MCF 10A (cell line): ENCODE results near the gene TNS3. TPM values are rescaled to one million over a fixed set of nuclear protein-coding genes. Genes with fewer than 3 reads are reported as not detected.

Source experiments
- Bru-seq: library from RNA; stranded (reverse); fragments of 400-500 nt; gene quantifications from one replicate; lab custom pipeline; 2021; lab: Mats Ljungman, UMichigan
- BruChase-seq, 2 experiments: library from RNA; stranded (reverse); fragments of 400-500 nt; gene quantifications; one replicate each; lab custom pipeline; 2021; lab: Mats Ljungman, UMichigan
- BruUV-seq: library from RNA; stranded (reverse); fragments of 400-500 nt; replicated peaks from 2 replicates; lab custom pipeline; 2021; lab: Mats Ljungman, UMichigan
- CTCF ChIA-PET: fragments of 300-600 bp; sonication (Branson Sonifier 250); formaldehyde crosslinking; extraction: SDS; loops from one replicate; lab custom pipeline; 2021; ENCODE audit warnings: antibody characterized with exemption, inconsistent platforms; lab: Yijun Ruan, JAX
- POLR2A ChIA-PET: fragments of 300-600, 350-650 bp; sonication (Branson Sonifier 250); formaldehyde crosslinking; extraction: SDS; loops from one replicate; lab custom pipeline; 2020; ENCODE audit warnings: antibody characterized with exemption, inconsistent platforms; lab: Yijun Ruan, JAX
- DNase-seq: peaks from one replicate; pipeline ENCODE4 v3.0.0-alpha.2; 2018; ENCODE audit not compliant: unreplicated experiment
- H3K27ac Mint-ChIP-seq: one replicate; pipeline ENCODE4 v1.8.0; 2022; ENCODE audit warnings: mild to moderate bottlenecking, low read depth, mixed read lengths; ENCODE audit not compliant: unreplicated experiment
- H3K27me3 Mint-ChIP-seq: one replicate; pipeline ENCODE4 v1.8.0; 2022; ENCODE audit warnings: mixed read lengths; ENCODE audit not compliant: insufficient read depth, unreplicated experiment
- H3K36me3 Mint-ChIP-seq: one replicate; pipeline ENCODE4 v1.8.0; 2022; ENCODE audit warnings: mild to moderate bottlenecking, moderate library complexity, mixed read lengths; ENCODE audit not compliant: insufficient read depth, unreplicated experiment
- H3K4me1 Mint-ChIP-seq: one replicate; pipeline ENCODE4 v1.8.0; 2022; ENCODE audit warnings: mixed read lengths; ENCODE audit not compliant: insufficient read depth, unreplicated experiment
- H3K4me3 Mint-ChIP-seq: one replicate; pipeline ENCODE4 v1.8.0; 2022; ENCODE audit warnings: mild to moderate bottlenecking, moderate library complexity, mixed read lengths; ENCODE audit not compliant: unreplicated experiment
- H3K9me3 Mint-ChIP-seq: one replicate; pipeline ENCODE4 v1.8.0; 2022; ENCODE audit warnings: mixed read lengths; ENCODE audit not compliant: unreplicated experiment
- CTCF ChIP-seq: fragments of 200-600 bp; IDR thresholded peaks from one replicate; pipeline ENCODE4 v1.8.0; 2022; ENCODE audit warnings: antibody characterized with exemption, mild to moderate bottlenecking; ENCODE audit not compliant: unreplicated experiment
- intact Hi-C: fragments of 100-400 bp; cut with micrococcal nuclease; formaldehyde crosslinking; loops from 2 replicates; pipeline ENCODE4 v1.14.1; 2022
- long read RNA-seq: library from polyadenylated mRNA; stranded (forward); transcript quantifications from one replicate; pipeline ENCODE4 v2.0.0, GENCODE V29; 2022
- total RNA-seq: library from RNA; stranded (reverse); gene quantifications from 2 replicates; pipeline ENCODE4 v1.2.3, GENCODE V29; 2022

The TNS3 gene
- total RNA-seq (30.1 and 33.3 TPM in 2 replicates), Bru-seq, nascent RNA (percentile 66 among the genes with signal in this experiment), BruChase-seq, experiment 1, labeled RNA remaining after a 6-hour chase (percentile 56 among the genes with signal in this experiment), BruChase-seq, experiment 2, labeled RNA remaining after a 2-hour chase (percentile 61 among the genes with signal in this experiment)
- long read RNA-seq, full-length matches to known transcripts = 2 of 36 reads
- long read RNA-seq, partial matches to known transcripts = 21 of 36 reads
- long read RNA-seq, other reads (novel, unspliced or antisense) = 13 of 36 reads

DNA sequence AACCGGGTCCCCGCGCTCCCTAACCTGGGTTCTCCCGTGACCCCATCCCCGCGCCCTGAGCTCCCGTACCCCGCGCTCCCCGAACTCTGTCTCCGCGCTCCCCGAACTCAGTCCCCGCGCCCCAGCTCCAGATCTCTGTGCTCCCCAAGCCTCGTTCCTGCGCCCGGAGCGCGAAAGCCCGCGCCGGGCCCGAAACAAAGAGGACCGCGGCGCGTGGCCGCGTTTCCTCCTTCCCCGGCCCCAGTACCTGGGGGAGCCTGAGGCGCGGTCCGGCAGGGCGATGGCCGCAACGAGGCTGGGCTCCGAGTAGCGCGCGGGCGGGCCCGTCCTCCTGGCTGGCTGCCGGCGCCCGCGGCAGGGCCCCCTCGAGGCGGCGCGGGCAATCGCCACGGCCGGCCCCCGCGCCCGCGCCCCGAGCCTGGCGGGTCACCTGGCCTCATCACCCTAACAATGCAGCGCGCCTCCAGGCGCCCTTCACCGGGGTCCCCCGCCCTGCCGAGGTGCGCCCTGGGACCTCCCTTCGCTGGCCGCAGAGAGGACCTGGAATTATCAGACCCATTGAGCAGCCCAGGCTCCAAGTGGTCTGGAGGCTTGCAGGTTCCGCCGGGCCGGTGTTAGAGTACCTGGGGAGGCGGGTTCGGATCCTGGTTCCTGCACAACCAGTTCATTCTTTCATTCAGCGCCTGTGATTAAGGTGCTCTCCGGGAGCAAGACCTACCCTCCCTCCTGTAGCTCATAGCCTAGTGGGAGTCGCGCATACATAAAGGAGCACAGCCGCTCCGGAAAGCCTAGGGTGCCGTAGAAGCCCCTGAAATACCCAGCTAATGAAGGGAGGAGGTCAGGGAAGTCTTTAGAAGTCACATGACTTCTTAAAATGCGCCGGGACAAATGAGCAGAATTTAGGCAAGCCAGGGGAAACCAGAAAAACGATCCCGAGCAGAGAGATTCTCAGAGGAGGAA is at the start of gene TNS3:
Gene TNS3, minus strand, starts transcription at position 308 of the 960 bp plus-strand sequence. CDS start 142,475 bp downstream, outside the sequence.
- Mint-ChIP-seq H3K27ac (peak within 1 kb of the TSS; percentile 92), H3K4me3 (peak within 1 kb of the TSS; percentile 94), H3K36me3 (peaks cover 10% of the 10 kb centered on the region), H3K9me3 (no peaks in the 10 kb centered on the region), H3K4me1 (peaks cover 35% of the 10 kb centered on the region), H3K27me3 (no peaks in the 10 kb centered on the region)
- ChIA-PET CTCF (interaction anchor here (0.6 to 1.1 kb wide), 10 partner anchors 9 to 238 kb away, joined by 3 to 5 read pairs (median 3); no protein-coding TSS in a partner anchor), POLR2A (interaction anchor here (0.5 to 2.0 kb wide), 14 partner anchors 10 to 510 kb away, joined by 3 to 16 read pairs (median 4); no protein-coding TSS in a partner anchor)
- no peak for DNase-seq
- intact Hi-C loops = loop anchor here (1.0 to 5.0 kb wide), 3 partner anchors 85 to 316 kb away; no protein-coding TSS in a partner anchor
- no TSS peak for BruUV-seq
- peak; percentile 15 for TF ChIP-seq CTCF

DNA sequence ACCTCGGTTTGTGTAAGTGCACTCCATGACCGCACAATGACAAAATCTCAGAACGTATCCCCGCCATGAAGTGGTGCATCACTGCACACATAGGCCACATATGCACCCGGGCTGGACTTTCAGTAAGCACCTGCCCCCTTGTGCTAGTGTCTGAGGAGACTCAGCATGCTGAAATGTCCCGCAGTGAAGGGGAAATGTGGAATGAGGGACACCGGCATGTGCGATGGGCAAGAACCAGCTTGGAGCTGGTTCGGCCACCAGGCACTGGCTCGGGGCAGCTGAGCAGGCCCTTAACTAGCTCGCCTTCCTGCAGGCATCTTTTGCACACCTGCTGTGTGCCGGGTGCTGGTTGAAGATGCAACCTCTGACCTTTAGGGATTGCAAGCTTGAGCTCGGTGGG is 49.8 kb upstream of the TNS3 start:
- CTCF ChIA-PET = interaction anchor here (1.2 kb wide), 2 partner anchors 365 to 462 kb away, joined by 3 read pairs; no protein-coding TSS in a partner anchor
- Mint-ChIP-seq H3K9me3 (no peaks in the 10 kb centered on the region), H3K4me3 (no peak overlapping the region), H3K4me1 (peaks cover 13% of the 10 kb centered on the region), H3K36me3 (no peaks in the 10 kb centered on the region), H3K27ac (no peak overlapping the region), H3K27me3 (no peaks in the 10 kb centered on the region)
- intact Hi-C loops = no loop called here
- no peak for TF ChIP-seq CTCF
- BruUV-seq = no TSS peak
- no peak for DNase-seq
- POLR2A ChIA-PET = interaction anchor here (1.2 kb wide), 1 partner anchor 155 kb away, joined by 3 read pairs; no protein-coding TSS in a partner anchor

- intact Hi-C loops = no loop called here
- Mint-ChIP-seq H3K4me3 (no peak overlapping the region), H3K27ac (no peak overlapping the region), H3K9me3 (no peaks in the 10 kb centered on the region), H3K4me1 (no peaks in the 10 kb centered on the region), H3K27me3 (no peaks in the 10 kb centered on the region), H3K36me3 (no peaks in the 10 kb centered on the region)
- no peak for TF ChIP-seq CTCF
- no peak for DNase-seq
- POLR2A ChIA-PET = interaction anchor here (0.8 kb wide), 1 partner anchor 35 kb away, joined by 4 read pairs; no protein-coding TSS in a partner anchor
- BruUV-seq = no TSS peak
- CTCF ChIA-PET = no interaction called here
Observed at GRCh38 chr7:47627580-47628283, 45.8 kb upstream of the TNS3 start.
